GM06990 (cell line): ENCODE data around the gene PPHLN1.

Source experiments
- DNase-seq: peaks from one replicate; pipeline ENCODE4 v3.0.0-alpha.2; 2011; ENCODE audit not compliant: insufficient read length; ENCODE audit errors: extremely low read depth
- H3K27me3 ChIP-seq: replicated peaks from 2 replicates; pipeline ENCODE4 v1.6.0; 2011; ENCODE audit warnings: low read length; ENCODE audit not compliant: control insufficient read depth, insufficient read depth
- H3K36me3 ChIP-seq: 2 replicates; pipeline ENCODE4 v1.5.1; 2011; ENCODE audit warnings: low read length; ENCODE audit not compliant: control insufficient read depth, insufficient read depth
- H3K4me3 ChIP-seq: replicated peaks from 2 replicates; pipeline ENCODE4 v1.5.1; 2011; ENCODE audit warnings: low read depth, mild to moderate bottlenecking, control low read depth, low read length
- CTCF ChIP-seq: IDR thresholded peaks from 2 replicates; pipeline ENCODE4 v1.5.1; 2011; ENCODE audit warnings: low read length, control low read depth, mild to moderate bottlenecking, inconsistent platforms; ENCODE audit not compliant: insufficient read depth, poor library complexity, severe bottlenecking

Gene PPHLN1

GRCh38 chr12:42402821-42403411 lies 76.9 kb downstream of the PPHLN1 start:
- no peak overlapping the region for H3K4me3 ChIP-seq
- no peak for TF ChIP-seq CTCF
- no peak for DNase-seq
- peaks cover 5% of the 10 kb centered on the region for H3K36me3 ChIP-seq
- no peaks in the 10 kb centered on the region for H3K27me3 ChIP-seq

GRCh38 chr12:42407306-42407705 lies 81.3 kb downstream of the PPHLN1 start:
- Histone ChIP-seq H3K27me3 (no peaks in the 10 kb centered on the region), H3K36me3 (no peaks in the 10 kb centered on the region; the same call in 1 of the 2 replicates), H3K4me3 (no peak overlapping the region)
- TF ChIP-seq CTCF, result no peak
- no peak for DNase-seq

GRCh38 chr12:42409471-42409870 lies 83.5 kb downstream of the PPHLN1 start:
- H3K36me3 ChIP-seq, result no peaks in the 10 kb centered on the region
- H3K27me3 ChIP-seq, result no peaks in the 10 kb centered on the region
- H3K4me3 ChIP-seq, result no peak overlapping the region
- no peak for DNase-seq
- no peak for TF ChIP-seq CTCF

GRCh38 chr12:42410340-42410739 lies 84.4 kb downstream of the PPHLN1 start:
- Histone ChIP-seq H3K36me3 (no peaks in the 10 kb centered on the region), H3K4me3 (no peak overlapping the region), H3K27me3 (no peaks in the 10 kb centered on the region)
- DNase-seq, result no peak
- no peak for TF ChIP-seq CTCF

- Histone ChIP-seq H3K36me3 (no peaks in the 10 kb centered on the region), H3K27me3 (no peaks in the 10 kb centered on the region), H3K4me3 (no peak overlapping the region)
- no peak for TF ChIP-seq CTCF
- no peak for DNase-seq
Observed at GRCh38 chr12:42420395-42420794, 94.4 kb downstream of the PPHLN1 start.
